Endometrial microvascular endothelial cells (primary cell): Measurements from ENCODE around the gene ARHGAP45. TPM values are rescaled to one million over a fixed set of nuclear protein-coding genes. Genes with fewer than 3 reads are reported as not detected.

Experiments
- in situ Hi-C: cut with HindIII; loops from 2 replicates; pipeline ENCODE4 v1.10.0; 2017; ENCODE audit warnings: low sequenced_read_pairs, low pct_unique_long_range_greater_than_20kb; ENCODE audit errors: inconsistent ontology term
- total RNA-seq: library from RNA; depleted of rRNA; stranded (reverse); fragments of >200 nt; gene quantifications from one replicate; pipeline ENCODE4 v1.2.3, GENCODE V29; 2015; ENCODE audit errors: inconsistent ontology term

Gene ARHGAP45
- total RNA-seq, 1 donor from 2014 or later = 14.0 TPM

GRCh38 chr19:1053176-1054101 lies 13.5 kb upstream of the ARHGAP45 start:
- in situ Hi-C loops = no loop called here

DNA sequence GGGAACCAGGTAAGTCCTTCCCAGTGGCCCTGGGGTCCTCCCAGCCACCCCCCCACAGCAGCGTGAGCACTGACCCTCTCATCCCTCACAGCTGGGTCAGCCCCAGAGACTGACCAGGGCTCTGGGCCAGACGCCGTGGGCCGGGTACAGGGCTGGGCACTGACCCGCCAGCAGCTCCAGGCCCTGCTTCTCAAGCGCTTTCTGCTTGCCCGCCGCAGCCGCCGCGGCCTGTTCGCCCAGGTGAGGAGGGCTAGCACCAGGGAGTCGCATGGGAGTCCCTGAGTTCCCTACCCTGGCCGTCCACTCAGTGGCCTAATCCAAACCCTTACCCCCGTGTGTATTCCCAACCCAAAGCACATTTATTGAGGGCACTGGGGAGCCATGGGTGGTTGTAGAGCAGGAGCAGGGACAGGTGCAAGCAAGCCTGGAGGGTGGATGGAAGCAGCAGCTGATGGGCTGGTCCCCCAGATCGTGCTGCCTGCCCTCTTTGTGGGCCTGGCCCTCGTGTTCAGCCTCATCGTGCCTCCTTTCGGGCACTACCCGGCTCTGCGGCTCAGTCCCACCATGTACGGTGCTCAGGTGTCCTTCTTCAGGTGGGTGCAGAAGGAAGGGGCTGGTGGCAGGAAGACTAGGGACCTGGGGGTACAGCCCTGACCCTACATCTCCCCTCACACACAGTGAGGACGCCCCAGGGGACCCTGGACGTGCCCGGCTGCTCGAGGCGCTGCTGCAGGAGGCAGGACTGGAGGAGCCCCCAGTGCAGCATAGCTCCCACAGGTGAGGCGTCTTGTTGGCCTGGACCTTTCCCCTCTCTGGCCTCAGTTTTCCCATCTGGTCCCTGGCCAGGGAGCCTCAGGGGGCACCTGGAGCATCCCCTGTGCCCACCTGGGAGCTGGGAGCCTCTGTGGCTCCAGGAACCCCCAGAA lies 12.6 kb upstream of the ARHGAP45 start:
- in situ Hi-C loops = no loop called here

- in situ Hi-C loops = no loop called here
Measured at GRCh38 chr19:1055028-1055425, 11.9 kb upstream of the ARHGAP45 start.

DNA sequence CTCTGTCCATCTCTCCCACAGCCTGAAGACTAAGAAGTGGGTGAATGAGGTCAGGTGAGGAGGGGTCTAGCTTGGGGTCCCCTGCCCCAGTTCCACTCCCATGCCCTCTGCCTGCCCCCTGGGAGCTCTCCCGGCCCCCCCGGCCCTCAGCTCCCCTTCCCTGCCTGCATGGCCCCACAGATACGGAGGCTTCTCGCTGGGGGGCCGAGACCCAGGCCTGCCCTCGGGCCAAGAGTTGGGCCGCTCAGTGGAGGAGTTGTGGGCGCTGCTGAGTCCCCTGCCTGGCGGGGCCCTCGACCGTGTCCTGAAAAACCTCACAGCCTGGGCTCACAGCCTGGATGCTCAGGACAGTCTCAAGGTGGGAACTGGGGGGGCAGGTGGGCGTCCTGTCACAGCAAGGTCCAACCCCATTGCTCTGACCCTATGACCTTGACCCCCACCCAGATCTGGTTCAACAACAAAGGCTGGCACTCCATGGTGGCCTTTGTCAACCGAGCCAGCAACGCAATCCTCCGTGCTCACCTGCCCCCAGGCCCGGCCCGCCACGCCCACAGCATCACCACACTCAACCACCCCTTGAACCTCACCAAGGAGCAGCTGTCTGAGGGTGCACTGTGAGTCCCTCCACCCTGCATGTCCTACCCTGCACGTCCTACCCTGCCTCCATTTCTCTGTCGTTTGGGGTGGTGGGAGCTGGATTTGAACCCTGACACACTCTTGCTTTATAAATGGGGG lies 10.9 kb upstream of the ARHGAP45 start:
- in situ Hi-C loops = no loop called here

DNA sequence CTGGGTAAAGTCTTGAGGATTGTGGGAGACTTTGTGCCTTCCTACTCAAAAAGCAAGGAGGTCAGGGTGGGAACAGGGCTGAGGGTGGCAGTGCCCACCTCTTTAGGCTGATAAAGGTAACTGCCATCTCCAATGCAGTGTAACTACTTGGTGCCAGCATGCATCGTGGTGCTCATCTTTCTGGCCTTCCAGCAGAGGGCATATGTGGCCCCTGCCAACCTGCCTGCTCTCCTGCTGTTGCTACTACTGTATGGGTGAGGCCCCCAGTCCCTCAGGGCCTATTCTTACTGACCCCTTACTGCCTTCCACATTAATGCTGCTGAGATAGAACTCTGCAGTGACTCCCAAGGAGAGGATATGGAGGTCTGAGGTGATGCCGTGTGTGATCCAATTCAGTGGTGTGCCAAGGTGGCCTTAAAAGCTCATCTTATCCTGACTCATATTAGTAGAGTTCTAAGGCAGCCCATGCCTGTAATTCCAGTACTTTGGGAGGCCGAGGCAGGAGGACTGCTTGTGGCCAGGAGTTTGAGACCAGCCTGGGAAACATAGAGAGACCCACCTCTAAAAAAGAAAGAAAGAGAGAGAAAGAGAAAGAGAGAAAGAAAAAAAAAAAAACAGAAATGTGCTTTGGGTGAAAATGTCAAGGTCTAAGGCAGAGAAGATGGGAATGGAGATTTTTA lies 9.7 kb upstream of the ARHGAP45 start:
- in situ Hi-C loops = no loop called here

GRCh38 chr19:1058112-1058511 lies 8.9 kb upstream of the ARHGAP45 start:
- in situ Hi-C loops = no loop called here

DNA sequence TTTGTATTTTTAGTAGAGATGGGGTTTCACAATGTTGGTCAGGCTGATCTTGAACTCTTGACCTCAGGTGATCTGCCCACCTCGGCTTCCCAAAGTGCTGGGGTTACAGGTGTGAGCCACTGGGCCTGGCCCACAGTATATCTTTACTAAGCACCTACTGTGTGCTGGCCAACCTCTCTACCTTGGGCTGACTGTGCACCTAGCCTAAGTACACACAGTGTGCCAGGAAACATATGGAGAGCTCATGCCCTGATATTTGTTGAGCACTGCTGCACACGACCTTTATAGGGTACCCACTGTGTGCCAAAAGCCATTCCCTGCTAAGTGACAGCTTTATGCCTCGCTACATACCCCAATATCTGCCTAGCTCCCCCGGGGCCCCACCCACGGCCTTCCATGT lies 6.3 kb upstream of the ARHGAP45 start:
- in situ Hi-C loops = no loop called here

DNA sequence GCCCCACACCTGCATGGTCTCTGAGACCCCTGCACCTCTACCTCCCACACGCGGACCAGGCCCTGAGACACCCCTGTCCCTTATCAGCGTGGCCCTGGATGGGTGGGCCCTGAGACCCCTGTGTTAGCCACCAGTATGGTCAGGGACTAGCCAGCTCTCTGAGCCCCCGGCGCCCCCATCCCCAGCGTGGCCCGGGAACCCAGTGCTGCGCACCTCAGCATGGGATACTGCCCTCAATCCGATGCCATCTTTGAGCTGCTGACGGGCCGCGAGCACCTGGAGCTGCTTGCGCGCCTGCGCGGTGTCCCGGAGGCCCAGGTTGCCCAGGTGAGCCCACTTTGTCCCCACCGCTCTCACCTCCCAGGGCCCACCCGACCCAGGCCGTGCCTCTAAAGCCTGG lies 5.0 kb upstream of the ARHGAP45 start:
- in situ Hi-C loops = no loop called here

- in situ Hi-C loops = no loop called here
Measured at GRCh38 chr19:1062387-1063029, 4.5 kb upstream of the ARHGAP45 start.

GRCh38 chr19:1063030-1063908 lies 3.7 kb upstream of the ARHGAP45 start:
- in situ Hi-C loops = no loop called here

DNA sequence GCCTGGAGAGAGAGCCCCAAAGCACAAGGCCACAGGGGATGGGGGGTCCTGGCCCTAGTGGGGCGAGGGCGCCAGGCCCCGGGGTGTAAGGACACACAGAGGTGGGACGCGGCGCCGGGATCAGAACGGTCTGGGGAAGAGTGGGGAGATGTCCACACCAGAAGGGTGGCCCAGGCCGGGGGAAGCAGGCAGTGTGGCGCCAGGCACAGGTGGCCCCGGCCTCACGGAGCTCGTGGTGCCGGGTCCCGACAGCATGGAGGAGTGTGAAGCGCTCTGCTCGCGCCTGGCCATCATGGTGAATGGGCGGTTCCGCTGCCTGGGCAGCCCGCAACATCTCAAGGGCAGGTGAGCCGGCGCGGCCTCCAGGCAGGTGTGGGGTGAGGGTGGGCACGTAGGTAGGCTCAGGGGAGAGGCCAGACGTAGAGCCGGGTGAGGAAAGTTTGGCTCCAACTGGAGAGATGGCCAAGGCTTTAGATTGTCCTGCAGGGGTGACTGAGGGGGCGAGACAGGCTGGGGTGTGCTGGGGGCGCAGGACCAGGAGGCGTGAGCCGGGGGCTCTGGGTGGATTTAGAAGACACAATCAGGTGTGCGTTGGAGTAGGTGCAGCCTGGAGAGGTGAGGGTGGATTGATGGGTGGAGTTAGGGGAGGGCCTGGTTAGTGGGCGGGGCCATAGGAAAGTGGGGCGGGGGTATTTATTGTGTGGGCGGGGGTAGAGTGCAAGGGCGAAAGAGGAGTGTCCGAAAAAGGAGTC lies 2.9 kb upstream of the ARHGAP45 start:
- in situ Hi-C loops = no loop called here

DNA sequence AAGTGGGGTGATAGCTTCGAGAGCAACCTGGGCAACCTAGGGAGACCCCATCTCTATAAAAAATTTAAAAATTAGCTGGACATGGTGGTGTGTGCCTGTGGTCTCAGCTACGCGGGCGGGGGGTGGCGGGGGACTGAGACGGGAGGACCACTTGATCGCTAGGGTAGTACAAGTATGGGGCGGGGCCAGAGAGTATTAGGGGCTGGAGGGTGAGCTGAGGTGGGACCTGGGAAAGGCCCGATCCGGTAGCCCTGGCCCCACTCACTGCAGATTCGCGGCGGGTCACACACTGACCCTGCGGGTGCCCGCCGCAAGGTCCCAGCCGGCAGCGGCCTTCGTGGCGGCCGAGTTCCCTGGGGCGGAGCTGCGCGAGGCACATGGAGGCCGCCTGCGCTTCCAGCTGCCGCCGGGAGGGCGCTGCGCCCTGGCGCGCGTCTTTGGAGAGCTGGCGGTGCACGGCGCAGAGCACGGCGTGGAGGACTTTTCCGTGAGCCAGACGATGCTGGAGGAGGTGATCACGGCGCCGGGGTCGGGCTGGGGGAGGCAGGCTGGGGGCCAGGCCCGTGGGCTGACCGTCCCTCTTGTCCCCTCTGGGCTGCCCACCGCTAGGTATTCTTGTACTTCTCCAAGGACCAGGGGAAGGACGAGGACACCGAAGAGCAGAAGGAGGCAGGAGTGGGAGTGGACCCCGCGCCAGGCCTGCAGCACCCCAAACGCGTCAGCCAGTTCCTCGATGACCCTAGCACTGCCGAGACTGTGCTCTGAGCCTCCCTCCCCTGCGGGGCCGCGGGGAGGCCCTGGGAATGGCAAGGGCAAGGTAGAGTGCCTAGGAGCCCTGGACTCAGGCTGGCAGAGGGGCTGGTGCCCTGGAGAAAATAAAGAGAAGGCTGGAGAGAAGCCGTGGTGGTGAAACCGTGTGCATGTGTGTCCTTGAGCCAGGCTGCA lies 2.0 kb upstream of the ARHGAP45 start:
- in situ Hi-C loops = no loop called here

DNA sequence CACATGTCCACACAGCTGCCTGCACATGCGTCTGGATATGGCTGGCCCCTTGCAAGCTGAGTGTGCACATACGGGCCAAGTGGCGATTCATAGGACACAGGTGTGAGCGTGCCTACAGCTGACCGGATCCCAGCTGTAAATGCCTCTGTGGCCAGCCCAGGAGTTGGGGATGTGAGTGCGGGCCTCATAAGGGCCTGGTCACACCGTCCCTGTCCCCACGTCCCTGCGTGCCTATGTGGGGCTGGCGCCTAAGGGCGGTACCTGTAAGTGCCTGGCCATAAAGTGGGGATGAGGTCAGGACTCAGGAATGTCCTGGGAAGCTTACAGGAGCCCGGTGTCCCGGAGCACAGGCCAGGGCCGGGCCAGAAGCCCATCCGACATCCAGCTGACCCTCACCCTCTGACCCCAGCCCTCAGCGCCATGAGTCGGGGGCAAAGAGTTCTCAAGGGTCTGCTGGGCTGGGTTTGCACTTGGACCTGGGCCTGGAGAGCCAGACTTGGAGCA lies 1.3 kb upstream of the ARHGAP45 start:
- in situ Hi-C loops = no loop called here

GRCh38 chr19:1066251-1066747 lies 668 bp upstream of the ARHGAP45 start:
- in situ Hi-C loops = no loop called here

- in situ Hi-C loops = no loop called here
Measured at GRCh38 chr19:1067341-1067957, 482 bp downstream of the ARHGAP45 start.
